ENCODE data around the gene SERPINA6. TPM values are rescaled to one million over a fixed set of nuclear protein-coding genes. Genes with fewer than 3 reads are reported as not detected.

Gene SERPINA6
- total RNA-seq, 3 donors from 2014 or later = 1.2 to 12.5 TPM; not detected in 1

DNA sequence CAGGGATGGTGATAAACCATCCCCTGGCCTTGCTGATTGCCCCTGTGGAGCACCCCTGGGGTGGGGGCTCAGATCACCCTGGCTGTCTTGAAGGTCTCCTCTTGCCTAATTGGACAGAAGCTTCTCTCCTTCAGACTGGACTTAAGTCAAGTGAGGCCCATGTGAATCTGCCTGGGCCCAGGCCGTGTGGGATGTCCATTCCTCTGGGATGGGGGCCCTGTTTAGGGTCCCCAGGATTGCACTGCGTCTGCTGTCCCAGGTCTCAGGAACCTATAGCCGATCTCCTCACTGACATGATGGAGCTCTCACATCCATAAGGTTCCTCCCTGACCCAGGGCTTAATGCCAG is 45.1 kb upstream of the SERPINA6 start:
- intact Hi-C loops (cut with DNase I; ENCODE audit: low total_unique reads) = no loop called here
- Histone ChIP-seq H3K27me3 (no peaks in the 10 kb centered on the region), H3K9me3 (no peaks in the 10 kb centered on the region), H3K4me1 (no peaks in the 10 kb centered on the region), H3K4me3 (no peak overlapping the region), H3K27ac (no peak overlapping the region), H3K36me3 (no peaks in the 10 kb centered on the region)
- TF ChIP-seq POLR2A (IDR thresholded peaks at IDR 0.05) (no peak), POLR2AphosphoS5 (IDR thresholded peaks at IDR 0.05) (no peak)
- TF ChIP-seq, protein P1, sequence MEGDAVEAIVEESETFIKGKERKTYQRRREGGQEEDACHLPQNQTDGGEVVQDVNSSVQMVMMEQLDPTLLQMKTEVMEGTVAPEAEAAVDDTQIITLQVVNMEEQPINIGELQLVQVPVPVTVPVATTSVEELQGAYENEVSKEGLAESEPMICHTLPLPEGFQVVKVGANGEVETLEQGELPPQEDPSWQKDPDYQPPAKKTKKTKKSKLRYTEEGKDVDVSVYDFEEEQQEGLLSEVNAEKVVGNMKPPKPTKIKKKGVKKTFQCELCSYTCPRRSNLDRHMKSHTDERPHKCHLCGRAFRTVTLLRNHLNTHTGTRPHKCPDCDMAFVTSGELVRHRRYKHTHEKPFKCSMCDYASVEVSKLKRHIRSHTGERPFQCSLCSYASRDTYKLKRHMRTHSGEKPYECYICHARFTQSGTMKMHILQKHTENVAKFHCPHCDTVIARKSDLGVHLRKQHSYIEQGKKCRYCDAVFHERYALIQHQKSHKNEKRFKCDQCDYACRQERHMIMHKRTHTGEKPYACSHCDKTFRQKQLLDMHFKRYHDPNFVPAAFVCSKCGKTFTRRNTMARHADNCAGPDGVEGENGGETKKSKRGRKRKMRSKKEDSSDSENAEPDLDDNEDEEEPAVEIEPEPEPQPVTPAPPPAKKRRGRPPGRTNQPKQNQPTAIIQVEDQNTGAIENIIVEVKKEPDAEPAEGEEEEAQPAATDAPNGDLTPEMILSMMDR (IDR thresholded peaks at IDR 0.05) = no peak
- DNase-seq (ENCODE audit: low spot score in 2 of 2) = no peak

DNA sequence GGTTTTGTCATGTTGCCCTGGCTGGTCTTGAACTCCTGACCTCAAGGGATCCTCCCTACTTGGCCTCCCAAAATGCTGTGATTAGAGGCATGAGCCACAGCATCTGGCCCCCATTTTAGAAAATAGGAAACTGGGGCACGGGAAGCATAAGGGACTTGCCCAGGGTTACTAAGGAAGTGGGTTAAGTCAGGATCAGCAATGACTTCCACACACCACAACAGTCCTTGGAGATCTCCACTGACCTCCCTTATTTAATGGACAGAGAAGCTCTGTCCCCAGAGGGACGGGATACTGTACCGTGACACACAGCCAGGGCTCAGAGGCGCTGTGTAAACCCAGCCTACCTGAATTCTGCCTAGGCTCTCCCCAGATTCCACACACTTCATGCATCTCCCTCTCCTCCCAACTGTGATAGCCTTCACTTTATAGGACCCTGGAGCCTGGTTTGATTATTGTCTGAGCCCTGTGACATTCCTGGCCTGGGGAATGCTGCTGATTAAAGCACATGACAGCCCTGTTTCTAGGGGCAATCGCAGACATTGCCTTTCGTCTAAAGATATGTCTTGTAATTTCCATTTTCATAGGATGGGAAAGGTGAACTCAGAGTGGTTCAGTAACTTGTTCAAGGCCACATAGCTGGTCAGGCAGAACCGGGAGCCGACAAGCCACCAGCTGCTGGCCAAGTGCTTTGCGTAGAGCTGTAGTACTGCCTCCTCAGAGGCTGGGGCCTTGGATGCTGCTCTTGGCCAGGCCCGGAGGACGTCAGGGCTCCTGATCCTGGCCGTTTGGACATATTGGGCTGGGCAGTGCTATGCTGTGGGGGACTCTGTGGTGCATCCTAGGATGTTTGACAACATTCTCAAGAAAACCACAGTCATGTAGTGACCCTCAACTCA is 44.5 kb upstream of the SERPINA6 start:
- no peaks in the 10 kb centered on the region for H3K27me3 ChIP-seq
- no peaks in the 10 kb centered on the region for H3K4me1 ChIP-seq
- DNase-seq (ENCODE audit: low spot score in 2 of 2) = no peak
- H3K4me3 ChIP-seq = no peak overlapping the region
- TF ChIP-seq, protein P1 (IDR thresholded peaks at IDR 0.05) = no peak
- TF ChIP-seq POLR2AphosphoS5 (IDR thresholded peaks at IDR 0.05) = no peak
- TF ChIP-seq POLR2A (IDR thresholded peaks at IDR 0.05) = no peak
- H3K36me3 ChIP-seq = no peaks in the 10 kb centered on the region
- intact Hi-C loops (cut with DNase I; ENCODE audit: low total_unique reads) = no loop called here
- H3K27ac ChIP-seq = no peak overlapping the region
- H3K9me3 ChIP-seq = no peaks in the 10 kb centered on the region

DNA sequence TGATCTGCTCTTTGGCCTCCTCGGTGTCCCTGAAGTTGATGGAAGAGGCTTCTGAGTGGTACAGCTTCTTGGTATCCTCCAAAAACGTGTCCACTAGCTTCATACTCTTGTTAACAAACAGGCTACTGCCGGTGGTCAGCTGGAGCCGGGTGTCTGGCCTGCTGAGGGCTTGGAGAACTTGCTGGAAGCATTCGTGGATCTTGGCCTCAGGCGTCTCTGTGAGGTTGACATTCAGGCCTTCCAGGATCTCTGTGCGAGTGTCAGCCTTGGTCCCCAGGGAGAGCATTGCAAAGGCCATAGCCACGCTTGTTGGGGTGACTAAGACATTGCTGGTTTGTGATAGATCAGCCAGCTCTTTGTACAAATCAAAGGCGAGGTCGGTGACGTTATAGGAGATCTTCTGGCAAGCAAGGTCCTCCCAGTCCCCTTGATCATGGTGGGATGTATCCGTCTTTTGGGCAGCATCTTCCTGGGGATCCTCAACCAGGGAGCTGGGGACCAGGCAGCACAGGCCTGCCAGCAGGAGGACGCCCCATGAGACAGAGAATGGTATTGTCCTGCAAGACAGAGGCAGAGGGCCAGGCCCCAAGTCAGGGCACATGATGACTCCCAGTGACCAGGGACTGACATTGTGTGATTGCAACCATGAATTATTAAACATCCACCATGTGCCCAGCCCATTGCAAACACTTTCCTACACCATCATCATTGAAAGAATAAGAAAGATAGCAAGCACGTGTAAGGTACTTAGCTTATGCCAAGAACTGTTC is 43.2 kb upstream of the SERPINA6 start, which contains the start of gene SERPINA2:
Gene SERPINA2 (minus strand): TSS at position 553 of the 770 bp plus-strand sequence.
- intact Hi-C loops (cut with DNase I; ENCODE audit: low total_unique reads) = no loop called here
- TF ChIP-seq POLR2A (IDR thresholded peaks at IDR 0.05) (no peak), POLR2AphosphoS5 (IDR thresholded peaks at IDR 0.05) (no peak)
- TF ChIP-seq, protein P1 (IDR thresholded peaks at IDR 0.05) = no peak
- no peak within 1 kb of the TSS for H3K27ac ChIP-seq
- no peak within 1 kb of the TSS for H3K4me3 ChIP-seq
- H3K27me3 ChIP-seq = no peaks in the 10 kb centered on the region
- H3K36me3 ChIP-seq = no peaks in the 10 kb centered on the region
- H3K9me3 ChIP-seq = no peaks in the 10 kb centered on the region
- DNase-seq (ENCODE audit: low spot score in 2 of 2) = no peak
- H3K4me1 ChIP-seq = no peaks in the 10 kb centered on the region

DNA sequence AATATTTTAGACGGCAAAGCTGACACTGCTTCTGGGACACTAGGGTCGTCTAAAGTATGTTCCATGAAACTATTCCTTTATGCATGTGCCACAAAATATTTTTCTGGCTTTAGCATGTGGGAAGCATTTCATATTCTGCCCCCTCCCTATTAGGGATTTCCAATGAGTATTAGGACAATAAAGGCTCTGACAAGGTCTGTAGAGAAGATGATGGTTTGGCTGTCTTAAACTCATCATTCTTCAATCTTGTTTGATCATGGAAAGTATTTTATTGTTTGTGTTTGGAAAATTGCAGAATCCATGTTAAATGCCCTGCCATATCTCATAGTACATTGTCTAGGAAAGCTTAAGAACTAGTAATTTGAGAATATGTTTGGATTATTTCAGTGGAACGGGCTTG is 42.5 kb upstream of the SERPINA6 start:
- Histone ChIP-seq H3K4me3 (no peak overlapping the region), H3K4me1 (no peaks in the 10 kb centered on the region), H3K27ac (no peak overlapping the region), H3K27me3 (no peaks in the 10 kb centered on the region), H3K9me3 (no peaks in the 10 kb centered on the region), H3K36me3 (no peaks in the 10 kb centered on the region)
- TF ChIP-seq POLR2A (IDR thresholded peaks at IDR 0.05) (no peak), POLR2AphosphoS5 (IDR thresholded peaks at IDR 0.05) (no peak)
- TF ChIP-seq, protein P1 (IDR thresholded peaks at IDR 0.05) = no peak
- no peak for DNase-seq (ENCODE audit: low spot score in 2 of 2)
- intact Hi-C loops (cut with DNase I; ENCODE audit: low total_unique reads) = no loop called here

DNA sequence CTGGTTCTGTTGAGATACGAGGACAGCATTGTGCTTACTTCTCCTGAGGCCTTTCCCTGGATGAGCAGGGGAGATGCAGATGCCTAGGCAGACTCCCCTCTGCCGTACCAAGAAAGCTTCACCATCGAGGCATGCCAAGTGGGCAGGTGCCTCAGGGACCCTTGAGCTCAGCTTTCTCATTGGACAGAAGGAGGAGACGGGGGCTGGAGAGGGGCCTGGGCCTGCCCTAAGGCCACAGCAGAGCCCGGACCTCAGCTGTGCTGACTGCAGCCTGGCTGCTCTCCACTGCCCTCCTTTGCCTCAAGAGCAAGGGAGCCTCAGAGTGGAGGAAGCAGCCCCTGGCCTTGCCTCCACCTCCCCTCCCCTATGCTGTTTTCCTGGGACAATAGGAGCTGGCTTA is 41.8 kb upstream of the SERPINA6 start:
- intact Hi-C loops (cut with DNase I; ENCODE audit: low total_unique reads) = no loop called here

More for the DNA sequence above, 41.8 kb upstream of the SERPINA6 start:
- H3K27ac ChIP-seq = no peak overlapping the region
- H3K36me3 ChIP-seq = no peaks in the 10 kb centered on the region
- no peaks in the 10 kb centered on the region for H3K9me3 ChIP-seq
- no peak for DNase-seq (ENCODE audit: low spot score in 2 of 2)
- no peaks in the 10 kb centered on the region for H3K4me1 ChIP-seq
- H3K4me3 ChIP-seq = no peak overlapping the region
- H3K27me3 ChIP-seq = no peaks in the 10 kb centered on the region
- TF ChIP-seq, protein P1 (IDR thresholded peaks at IDR 0.05) = no peak
- TF ChIP-seq POLR2A (IDR thresholded peaks at IDR 0.05) (no peak), POLR2AphosphoS5 (IDR thresholded peaks at IDR 0.05) (no peak)

Measured in breast epithelium (tissue), 4 donors.